Prostate gland (tissue), 2 donors: ENCODE results near the gene NXPE3. TPM values are rescaled to one million over a fixed set of nuclear protein-coding genes. Genes with fewer than 3 reads are reported as not detected.

Experiments
- DNase-seq: peaks from one replicate; pipeline ENCODE4 v3.0.0-alpha.2; 2019; ENCODE audit warnings: low spot score
- H3K27ac ChIP-seq, 2 donors: fragments of 200-600 bp; sonication (generic); 2 replicates each; pipeline ENCODE4 v1.5.1; 2017 to 2019
- H3K27me3 ChIP-seq: fragments of 200-600 bp; sonication (generic); replicated peaks from 2 replicates; pipeline ENCODE4 v1.5.1; 2019; ENCODE audit not compliant: insufficient read depth
- H3K36me3 ChIP-seq, 2 donors: fragments of 200-600 bp; sonication (generic); 1 replicate in 1 of 2; 2 replicates in 1 of 2; pipeline versions ENCODE4 v1.5.1 to v1.8.1; 2017 to 2019
- H3K4me1 ChIP-seq: fragments of 200-600 bp; sonication (generic); replicated peaks from 2 replicates; pipeline ENCODE4 v1.5.1; 2019
- H3K4me3 ChIP-seq, 2 donors: fragments of 200-600 bp; sonication (generic); 2 replicates each; pipeline ENCODE4 v1.5.1; 2017 to 2019
- H3K9me3 ChIP-seq: fragments of 200-600 bp; sonication (generic); 2 replicates; pipeline ENCODE4 v1.5.1; 2017
- POLR2A ChIP-seq: fragments of 450-650 bp; IDR thresholded peaks from one replicate; pipeline ENCODE4 v1.6.1; 2016; ENCODE audit warnings: antibody characterized with exemption, mild to moderate bottlenecking
- POLR2AphosphoS5 ChIP-seq: sonication (generic); formaldehyde crosslinking; IDR thresholded peaks from one replicate; pipeline ENCODE4 v1.6.1; 2017; ENCODE audit warnings: antibody characterized with exemption
- WGBS: methylation state at CpG from one replicate; pipeline ENCODE4 v1.1.5; 2018; 5-methylcytosine and 5-hydroxymethylcytosine counted together
- intact Hi-C: fragments of 100-400 bp; cut with DNase I; formaldehyde crosslinking; loops from one replicate; pipeline ENCODE4 v1.14.2; 2022
- total RNA-seq, 2 donors: library from RNA; depleted of rRNA; stranded (reverse); fragments of >200 nt; gene quantifications; one replicate each; pipeline ENCODE4 v1.1.0, GENCODE V29; 2016
- TF ChIP-seq, protein P1 (sequence below), 4 experiments: fragments of 200-600 bp in 2 of 4; fragments of 450-650 bp in 2 of 4; sonication (generic) in 2 of 4; IDR thresholded peaks; 1 replicate in 3 of 4; 2 replicates in 1 of 4; pipeline ENCODE4 v1.5.1; 2016 to 2019; ENCODE audit warnings: antibody characterized with exemption in 4 of 4, mild to moderate bottlenecking in 2 of 4, moderate library complexity in 2 of 4

NXPE3 gene
- total RNA-seq, 2 donors from 2014 or later, result 7.8 to 14.1 TPM

DNA sequence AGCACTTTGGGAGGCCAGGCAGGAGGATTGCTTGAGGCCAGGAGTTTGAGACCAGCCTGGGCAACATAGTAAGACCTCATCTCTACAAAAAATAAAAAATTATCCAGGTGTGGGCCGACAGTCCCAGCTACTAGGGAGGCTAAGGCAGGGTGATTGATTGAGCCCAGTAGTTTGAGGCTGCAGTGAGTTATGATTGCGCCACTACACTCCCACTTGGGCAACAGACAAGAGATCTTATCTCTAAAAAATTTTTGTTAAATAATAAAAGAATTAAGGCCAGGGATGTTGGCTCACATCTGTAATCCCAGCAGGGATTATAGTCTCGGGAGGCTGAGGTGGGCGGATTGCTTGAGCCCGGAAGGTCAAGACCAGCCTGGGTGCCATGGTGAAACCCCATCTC is 44.5 kb downstream of the NXPE3 start:
- Histone ChIP-seq H3K36me3 (no peaks in the 10 kb centered on the region), H3K9me3 (no peaks in the 10 kb centered on the region), H3K27me3 (no peaks in the 10 kb centered on the region), H3K27ac (no peak overlapping the region), H3K4me1 (no peaks in the 10 kb centered on the region), H3K4me3 (no peak overlapping the region)
- DNase-seq, result no peak
- WGBS, result 85% methylated on average over 5 of the region's 5 CpGs
- intact Hi-C loops, result no loop called here
- TF ChIP-seq, protein P1, sequence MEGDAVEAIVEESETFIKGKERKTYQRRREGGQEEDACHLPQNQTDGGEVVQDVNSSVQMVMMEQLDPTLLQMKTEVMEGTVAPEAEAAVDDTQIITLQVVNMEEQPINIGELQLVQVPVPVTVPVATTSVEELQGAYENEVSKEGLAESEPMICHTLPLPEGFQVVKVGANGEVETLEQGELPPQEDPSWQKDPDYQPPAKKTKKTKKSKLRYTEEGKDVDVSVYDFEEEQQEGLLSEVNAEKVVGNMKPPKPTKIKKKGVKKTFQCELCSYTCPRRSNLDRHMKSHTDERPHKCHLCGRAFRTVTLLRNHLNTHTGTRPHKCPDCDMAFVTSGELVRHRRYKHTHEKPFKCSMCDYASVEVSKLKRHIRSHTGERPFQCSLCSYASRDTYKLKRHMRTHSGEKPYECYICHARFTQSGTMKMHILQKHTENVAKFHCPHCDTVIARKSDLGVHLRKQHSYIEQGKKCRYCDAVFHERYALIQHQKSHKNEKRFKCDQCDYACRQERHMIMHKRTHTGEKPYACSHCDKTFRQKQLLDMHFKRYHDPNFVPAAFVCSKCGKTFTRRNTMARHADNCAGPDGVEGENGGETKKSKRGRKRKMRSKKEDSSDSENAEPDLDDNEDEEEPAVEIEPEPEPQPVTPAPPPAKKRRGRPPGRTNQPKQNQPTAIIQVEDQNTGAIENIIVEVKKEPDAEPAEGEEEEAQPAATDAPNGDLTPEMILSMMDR (IDR thresholded peaks at IDR 0.05), result no peak
- TF ChIP-seq POLR2A, result no peak

DNA sequence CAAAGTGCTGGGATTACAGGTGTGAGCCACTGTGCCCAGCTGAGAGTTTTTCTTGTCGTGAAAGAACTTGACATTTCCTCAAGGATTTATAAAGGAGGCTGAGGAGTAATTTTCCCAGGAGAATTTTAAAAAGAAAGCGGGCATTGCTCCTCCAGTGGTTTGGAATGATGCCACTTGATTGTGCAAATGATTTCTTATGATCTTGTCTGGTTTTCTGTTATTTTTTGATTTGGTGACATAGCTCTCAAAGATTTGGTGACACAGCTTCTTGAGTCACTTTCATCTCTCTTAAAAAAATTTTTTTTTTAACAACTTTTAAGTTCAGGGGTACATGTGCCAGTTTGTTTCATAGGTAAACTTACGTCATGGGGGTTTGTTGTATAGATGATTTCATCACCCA is 45.7 kb downstream of the NXPE3 start:
- H3K4me1 ChIP-seq, result peaks cover 7% of the 10 kb centered on the region
- no peaks in the 10 kb centered on the region for H3K9me3 ChIP-seq
- no peak for DNase-seq
- no peaks in the 10 kb centered on the region for H3K36me3 ChIP-seq
- no peak overlapping the region for H3K4me3 ChIP-seq
- H3K27me3 ChIP-seq, result no peaks in the 10 kb centered on the region
- intact Hi-C loops, result no loop called here
- 73% methylated on average over 3 of the region's 3 CpGs for WGBS
- TF ChIP-seq POLR2A, result no peak
- TF ChIP-seq POLR2AphosphoS5, result no peak
- TF ChIP-seq, protein P1 (IDR thresholded peaks at IDR 0.05), result no peak
- no peak overlapping the region for H3K27ac ChIP-seq

DNA sequence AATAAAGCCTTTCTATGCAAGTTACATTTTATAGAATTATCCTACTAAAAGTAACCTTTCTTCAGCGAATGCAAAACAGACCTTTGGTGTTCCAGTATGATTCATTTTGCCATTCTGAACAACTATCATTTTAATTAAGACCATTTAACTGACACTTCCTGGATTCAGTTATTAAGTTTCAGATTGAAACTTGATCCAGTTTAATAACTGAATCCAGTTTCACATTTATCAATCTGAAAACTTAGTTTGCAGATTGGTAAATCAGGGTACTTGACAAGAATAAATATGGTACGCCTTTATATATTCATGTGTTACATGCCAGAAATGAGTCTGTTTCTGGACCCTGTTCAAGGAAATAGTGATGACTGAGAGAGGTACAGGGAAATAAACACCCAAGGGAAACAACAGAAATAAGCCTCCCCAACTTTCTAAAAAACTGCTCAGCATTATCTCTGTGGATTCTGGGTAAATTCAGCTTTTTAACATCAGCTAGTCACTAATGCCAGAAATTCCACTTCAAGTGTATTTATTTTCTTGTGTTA is 47.0 kb downstream of the NXPE3 start:
- intact Hi-C loops, result no loop called here
- Histone ChIP-seq H3K27me3 (no peaks in the 10 kb centered on the region), H3K9me3 (no peaks in the 10 kb centered on the region), H3K4me1 (peaks cover 7% of the 10 kb centered on the region), H3K27ac (peak overlapping the region; percentile 79 to 90), H3K4me3 (no peak overlapping the region), H3K36me3 (no peaks in the 10 kb centered on the region)
- DNase-seq, result no peak
- TF ChIP-seq, protein P1 (IDR thresholded peaks at IDR 0.05), result no peak
- no peak for TF ChIP-seq POLR2AphosphoS5
- no peak for TF ChIP-seq POLR2A
- 57% methylated on average over 2 of the region's 2 CpGs for WGBS

DNA sequence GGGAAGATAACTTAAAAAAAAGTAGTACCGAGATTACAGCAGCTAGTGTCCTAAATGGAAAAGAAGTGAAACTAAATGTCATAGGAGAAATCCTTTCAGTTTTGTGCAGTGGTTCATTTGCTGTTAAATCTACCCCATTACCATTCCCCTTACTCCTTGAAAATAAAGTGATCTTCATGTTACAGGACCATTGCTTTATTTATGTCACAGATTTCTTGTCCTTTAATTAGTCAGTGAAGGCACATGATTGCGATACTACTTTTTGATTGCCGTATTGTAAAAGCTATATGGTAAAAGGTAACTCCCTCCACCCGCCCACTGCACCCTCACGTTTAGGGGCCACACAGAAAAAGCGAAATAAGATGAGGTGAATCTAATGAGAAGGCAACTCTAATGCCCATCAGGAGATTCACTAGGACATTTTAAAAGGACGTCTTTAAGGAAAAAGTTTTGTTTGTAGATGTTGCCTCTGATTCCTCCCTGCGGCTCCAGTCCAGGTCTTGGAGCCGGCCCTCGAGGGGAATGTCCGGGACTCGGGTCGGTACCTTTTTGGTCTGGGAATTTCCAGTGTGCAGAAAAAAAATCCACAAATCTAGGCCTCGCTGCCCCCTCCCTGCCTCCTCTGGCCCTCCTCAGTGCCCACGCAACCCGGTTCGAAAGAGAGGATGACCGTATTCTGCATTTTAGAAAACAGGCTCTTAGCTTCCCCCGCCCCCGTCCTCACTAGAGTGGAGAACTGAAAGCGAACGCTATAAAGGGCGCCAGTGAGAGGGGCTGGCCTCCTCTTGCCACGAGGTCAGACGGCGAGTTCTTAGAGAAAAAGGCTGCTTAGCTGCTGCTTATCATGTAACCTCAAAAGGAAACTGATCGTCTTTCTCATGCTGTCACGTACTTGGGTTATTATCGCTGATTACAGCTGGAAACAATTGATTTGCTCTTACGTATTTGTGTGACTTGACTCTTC is 48.5 kb downstream of the NXPE3 start:
- Histone ChIP-seq H3K9me3 (no peaks in the 10 kb centered on the region), H3K27me3 (no peaks in the 10 kb centered on the region), H3K4me1 (peaks cover 7% of the 10 kb centered on the region), H3K36me3 (no peaks in the 10 kb centered on the region), H3K27ac (peak overlapping the region; percentile 79 to 90), H3K4me3 (peak overlapping the region; percentile 41 to 54)
- DNase-seq, result peak; percentile 72
- TF ChIP-seq, protein P1 (IDR thresholded peaks at IDR 0.05), result no peak
- TF ChIP-seq POLR2AphosphoS5 (peak; percentile 53), POLR2A (no peak)
- intact Hi-C loops, result no loop called here
- under 1% methylated on average over 30 of the region's 30 CpGs for WGBS
